ENCODE results near the gene OR4Q3. TPM values are rescaled to one million over a fixed set of nuclear protein-coding genes. Genes with fewer than 3 reads are reported as not detected.
"Not testable (repeated sequence)": the region's sequence is repeated elsewhere in the genome, so short reads cannot be mapped to it uniquely, and the experiment has no call there.

OR4Q3 gene
- total and polyA plus RNA-seq, 2 donors (not counting 3 experiments of a cell fraction or from before 2014, with no cell fraction given) = not detected

DNA sequence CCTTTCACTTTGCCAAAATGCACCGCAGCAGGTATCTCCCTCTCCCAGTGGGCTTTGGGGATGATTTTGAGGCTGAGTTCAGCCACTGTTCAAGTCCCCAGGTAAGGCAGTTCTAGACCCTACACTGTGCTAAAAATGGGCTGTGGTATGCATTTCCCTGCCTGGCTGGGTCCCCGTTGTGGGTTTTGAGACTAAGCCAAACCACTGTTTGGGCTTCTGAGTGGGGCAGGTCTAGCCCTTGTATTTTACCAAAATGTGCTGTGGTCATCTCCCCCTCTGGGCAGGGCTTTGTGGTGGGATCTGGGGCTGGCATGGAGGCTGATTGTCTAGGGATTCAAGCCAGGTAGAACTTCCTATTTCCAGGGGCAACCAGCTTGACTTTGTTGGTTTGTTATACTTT lies 13.6 kb upstream of the OR4Q3 start:
- POLR2A ChIA-PET = no interaction called here
- TF ChIP-seq JUN (IDR thresholded peaks at IDR 0.05; ENCODE audit: borderline replicate concordance, insufficient read depth, insufficient read length, low read depth) = no peak
- no peak for TF ChIP-seq POLR2A (IDR thresholded peaks at IDR 0.05; ENCODE audit: low read depth, low read length)
- no peak for TF ChIP-seq EZH2 (IDR thresholded peaks at IDR 0.05; ENCODE audit: borderline replicate concordance, low read depth, low read length, severe bottlenecking)
- TF ChIP-seq, protein P1, sequence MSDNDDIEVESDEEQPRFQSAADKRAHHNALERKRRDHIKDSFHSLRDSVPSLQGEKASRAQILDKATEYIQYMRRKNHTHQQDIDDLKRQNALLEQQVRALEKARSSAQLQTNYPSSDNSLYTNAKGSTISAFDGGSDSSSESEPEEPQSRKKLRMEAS (IDR thresholded peaks at IDR 0.05; ENCODE audit: insufficient read depth, insufficient read length) = no peak
- no peak for TF ChIP-seq MYC (IDR thresholded peaks at IDR 0.05; ENCODE audit: low read depth, low read length)
- no peak for TF ChIP-seq GATA2 (IDR thresholded peaks at IDR 0.05; ENCODE audit: insufficient read depth, insufficient read length, low read depth, low read length)
- no peak for TF ChIP-seq POLR2AphosphoS5 (IDR thresholded peaks at IDR 0.05; ENCODE audit: insufficient read depth, low read depth, low read length)
- TF ChIP-seq, protein P2, sequence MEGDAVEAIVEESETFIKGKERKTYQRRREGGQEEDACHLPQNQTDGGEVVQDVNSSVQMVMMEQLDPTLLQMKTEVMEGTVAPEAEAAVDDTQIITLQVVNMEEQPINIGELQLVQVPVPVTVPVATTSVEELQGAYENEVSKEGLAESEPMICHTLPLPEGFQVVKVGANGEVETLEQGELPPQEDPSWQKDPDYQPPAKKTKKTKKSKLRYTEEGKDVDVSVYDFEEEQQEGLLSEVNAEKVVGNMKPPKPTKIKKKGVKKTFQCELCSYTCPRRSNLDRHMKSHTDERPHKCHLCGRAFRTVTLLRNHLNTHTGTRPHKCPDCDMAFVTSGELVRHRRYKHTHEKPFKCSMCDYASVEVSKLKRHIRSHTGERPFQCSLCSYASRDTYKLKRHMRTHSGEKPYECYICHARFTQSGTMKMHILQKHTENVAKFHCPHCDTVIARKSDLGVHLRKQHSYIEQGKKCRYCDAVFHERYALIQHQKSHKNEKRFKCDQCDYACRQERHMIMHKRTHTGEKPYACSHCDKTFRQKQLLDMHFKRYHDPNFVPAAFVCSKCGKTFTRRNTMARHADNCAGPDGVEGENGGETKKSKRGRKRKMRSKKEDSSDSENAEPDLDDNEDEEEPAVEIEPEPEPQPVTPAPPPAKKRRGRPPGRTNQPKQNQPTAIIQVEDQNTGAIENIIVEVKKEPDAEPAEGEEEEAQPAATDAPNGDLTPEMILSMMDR (IDR thresholded peaks at IDR 0.05; ENCODE audit: extremely low read depth in 1 of 2, insufficient read depth in 1 of 2, low read depth in 1 of 2, low read length in 2 of 2) = no peak
- TF ChIP-seq FOS (IDR thresholded peaks at IDR 0.05; ENCODE audit: borderline replicate concordance, insufficient read depth, low read length) = no peak
- Histone ChIP-seq H3K79me2 (ENCODE audit: control insufficient read depth, insufficient read depth, low read length) (no peaks in the 10 kb centered on the region), H3K36me3 (ENCODE audit: control insufficient read depth in 2 of 2, extremely low read depth in 1 of 2, insufficient read depth in 2 of 2, low read length in 2 of 2) (no peaks in the 10 kb centered on the region), H3K9me1 (replicated peaks; ENCODE audit: control insufficient read depth, extremely low read depth, insufficient read depth, low read length) (no peaks in the 10 kb centered on the region), H3K9ac (replicated peaks; ENCODE audit: extremely low read depth, insufficient read depth, low read length) (no peak overlapping the region), H3K27ac (ENCODE audit: insufficient read depth, low read depth, low read length) (no peak overlapping the region), H2AFZ (ENCODE audit: low read depth, low read length) (no peak overlapping the region), H3K4me1 (ENCODE audit: control insufficient read depth, extremely low read depth, insufficient read depth, low read length) (no peaks in the 10 kb centered on the region), H4K20me1 (replicated peaks; ENCODE audit: control insufficient read depth, extremely low read depth, insufficient read depth, low read length) (no peaks in the 10 kb centered on the region), H3K9me3 (replicated peaks; ENCODE audit: control insufficient read depth, insufficient read depth, low read length) (no peaks in the 10 kb centered on the region), H3K4me2 (ENCODE audit: insufficient read depth, low read length) (no peak overlapping the region), H3K27me3 (ENCODE audit: control insufficient read depth in 2 of 2, insufficient read depth in 2 of 2, low read length in 2 of 2) (no peaks in the 10 kb centered on the region), H3K4me3 (replicated peaks in 1 of 3; ENCODE audit: insufficient read depth in 1 of 3, low read depth in 1 of 3, low read length in 3 of 3) (no peak overlapping the region)
- intact Hi-C loops (cut with micrococcal nuclease) = no loop called here
- FAIRE-seq (no peak), DNase-seq (ENCODE audit: low read depth, low spot score) (no peak)
- dilution Hi-C loops (cut with MboI; ENCODE audit: extremely low pct_ligation_motif_present, low sequenced_read_pairs) = no loop called here
- no TSS peak for BruUV-seq (replicated peaks)
- CTCF ChIA-PET = no interaction called here

DNA sequence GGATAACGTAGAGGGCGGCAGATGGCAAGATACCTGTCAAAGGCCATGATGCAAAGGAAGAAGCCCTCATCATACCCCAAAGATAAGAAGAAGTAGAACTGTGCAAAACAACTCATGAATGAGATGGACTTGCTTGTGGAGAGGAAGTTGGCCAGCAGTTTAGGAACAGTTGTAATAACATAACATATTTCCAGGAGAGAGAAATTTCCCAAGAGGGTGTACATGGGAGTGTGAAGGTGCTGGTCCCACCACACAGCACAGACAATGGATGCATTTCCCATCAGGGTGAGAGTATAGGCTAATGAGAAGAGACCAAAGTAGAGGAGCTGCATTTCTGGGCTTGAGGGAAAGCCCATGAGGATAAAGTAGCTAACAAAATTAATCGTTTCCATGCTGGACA lies 9.5 kb upstream of the OR4Q3 start:
- H3K27me3 ChIP-seq (ENCODE audit: control insufficient read depth in 2 of 2, insufficient read depth in 2 of 2, low read length in 2 of 2); H3K4me2 ChIP-seq (ENCODE audit: insufficient read depth, low read length); H2AFZ ChIP-seq (ENCODE audit: low read depth, low read length); intact Hi-C loops (cut with micrococcal nuclease); FAIRE-seq; H3K9me3 ChIP-seq (replicated peaks; ENCODE audit: control insufficient read depth, insufficient read depth, low read length); H3K9me1 ChIP-seq (replicated peaks; ENCODE audit: control insufficient read depth, extremely low read depth, insufficient read depth, low read length); H3K4me1 ChIP-seq (ENCODE audit: control insufficient read depth, extremely low read depth, insufficient read depth, low read length); DNase-seq (ENCODE audit: low read depth, low spot score); H3K9ac ChIP-seq (replicated peaks; ENCODE audit: extremely low read depth, insufficient read depth, low read length); H3K27ac ChIP-seq (ENCODE audit: insufficient read depth, low read depth, low read length); H3K4me3 ChIP-seq (replicated peaks in 1 of 3; ENCODE audit: insufficient read depth in 1 of 3, low read depth in 1 of 3, low read length in 3 of 3); POLR2A ChIA-PET; BruUV-seq (replicated peaks); H4K20me1 ChIP-seq (replicated peaks; ENCODE audit: control insufficient read depth, extremely low read depth, insufficient read depth, low read length); H3K36me3 ChIP-seq (ENCODE audit: control insufficient read depth in 2 of 2, extremely low read depth in 1 of 2, insufficient read depth in 2 of 2, low read length in 2 of 2); H3K79me2 ChIP-seq (ENCODE audit: control insufficient read depth, insufficient read depth, low read length); dilution Hi-C loops (cut with MboI; ENCODE audit: extremely low pct_ligation_motif_present, low sequenced_read_pairs); CTCF ChIA-PET: not testable (repeated sequence)

DNA sequence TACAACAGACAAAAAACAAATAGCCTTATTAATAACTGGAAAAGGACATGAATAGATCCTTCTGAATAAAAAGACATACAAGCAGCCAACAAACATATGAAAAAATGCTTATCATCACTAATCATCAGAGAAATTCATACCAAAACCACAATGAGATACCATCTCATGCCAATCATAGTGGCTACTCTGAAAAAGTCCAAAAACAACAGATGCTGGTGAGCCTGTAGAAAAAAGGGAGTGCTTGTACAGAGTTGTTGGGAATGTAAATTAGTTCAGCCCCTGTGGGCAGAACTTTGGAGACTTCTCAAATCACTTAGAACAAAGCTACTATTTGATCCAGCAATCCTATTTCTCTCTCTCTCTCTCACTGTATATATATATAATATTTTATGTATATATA lies 8.9 kb downstream of the OR4Q3 start:
- H3K4me1 ChIP-seq (ENCODE audit: control insufficient read depth, extremely low read depth, insufficient read depth, low read length); H3K79me2 ChIP-seq (ENCODE audit: control insufficient read depth, insufficient read depth, low read length); dilution Hi-C loops (cut with MboI; ENCODE audit: extremely low pct_ligation_motif_present, low sequenced_read_pairs); H3K9ac ChIP-seq (replicated peaks; ENCODE audit: extremely low read depth, insufficient read depth, low read length); CTCF ChIA-PET; H4K20me1 ChIP-seq (replicated peaks; ENCODE audit: control insufficient read depth, extremely low read depth, insufficient read depth, low read length); H3K9me1 ChIP-seq (replicated peaks; ENCODE audit: control insufficient read depth, extremely low read depth, insufficient read depth, low read length); FAIRE-seq; H3K27me3 ChIP-seq (ENCODE audit: control insufficient read depth in 2 of 2, insufficient read depth in 2 of 2, low read length in 2 of 2); H3K27ac ChIP-seq (ENCODE audit: insufficient read depth, low read depth, low read length); POLR2A ChIA-PET; DNase-seq (ENCODE audit: low read depth, low spot score); H2AFZ ChIP-seq (ENCODE audit: low read depth, low read length); H3K4me3 ChIP-seq (replicated peaks in 1 of 3; ENCODE audit: insufficient read depth in 1 of 3, low read depth in 1 of 3, low read length in 3 of 3); H3K4me2 ChIP-seq (ENCODE audit: insufficient read depth, low read length); H3K36me3 ChIP-seq (ENCODE audit: control insufficient read depth in 2 of 2, extremely low read depth in 1 of 2, insufficient read depth in 2 of 2, low read length in 2 of 2); BruUV-seq (replicated peaks); H3K9me3 ChIP-seq (replicated peaks; ENCODE audit: control insufficient read depth, insufficient read depth, low read length); intact Hi-C loops (cut with micrococcal nuclease): not testable (repeated sequence)
